Epithelial cell of proximal tubule (primary cell): ENCODE measurements around the gene TLR10. TPM values are rescaled to one million over a fixed set of nuclear protein-coding genes. Genes with fewer than 3 reads are reported as not detected.

Experiments used
- DNase-seq: peaks from one replicate; pipeline ENCODE4 v3.0.0-alpha.2; 2011; ENCODE audit warnings: low read depth
- H3K4me3 ChIP-seq: 2 replicates; pipeline ENCODE4 v1.5.1; 2011; ENCODE audit warnings: low read depth, mild to moderate bottlenecking, low read length
- CTCF ChIP-seq: conservative IDR thresholded peaks from 2 replicates; pipeline ENCODE4 v1.5.1; 2012; ENCODE audit warnings: low read depth, mild to moderate bottlenecking, low read length
- total RNA-seq: library from RNA; depleted of rRNA; stranded (reverse); fragments of >200 nt; gene quantifications from 2 replicates; pipeline ENCODE4 v1.2.3, GENCODE V29; 2015

TLR10 gene
- total RNA-seq, 1 donor from 2014 or later: not detected

DNA sequence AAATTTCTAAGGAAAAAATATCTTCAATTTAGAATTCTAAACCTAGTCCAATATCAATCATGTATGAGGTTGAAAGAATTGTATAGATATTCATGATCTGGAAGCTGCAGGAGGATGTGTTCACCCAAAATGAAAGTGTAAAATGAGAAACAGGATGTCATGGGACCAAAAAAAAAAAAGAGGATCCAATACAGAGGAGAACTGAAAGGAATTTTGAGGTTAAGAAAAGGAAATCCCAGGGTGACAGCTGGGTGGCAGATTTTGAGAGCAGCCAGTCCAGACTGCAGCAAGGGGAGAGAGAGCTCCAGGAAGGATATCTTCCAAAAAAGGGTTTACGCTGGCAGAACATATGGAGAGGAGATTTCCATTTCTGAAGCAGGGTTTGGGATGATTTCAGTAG lies 38.9 kb downstream of the TLR10 start:
- no peak for TF ChIP-seq CTCF
- H3K4me3 ChIP-seq: no peak overlapping the region
- DNase-seq: no peak

- no peak for DNase-seq
- no peak overlapping the region for H3K4me3 ChIP-seq
- TF ChIP-seq CTCF: no peak
Measured at GRCh38 chr4:38740303-38740702, 42.5 kb downstream of the TLR10 start.

DNA sequence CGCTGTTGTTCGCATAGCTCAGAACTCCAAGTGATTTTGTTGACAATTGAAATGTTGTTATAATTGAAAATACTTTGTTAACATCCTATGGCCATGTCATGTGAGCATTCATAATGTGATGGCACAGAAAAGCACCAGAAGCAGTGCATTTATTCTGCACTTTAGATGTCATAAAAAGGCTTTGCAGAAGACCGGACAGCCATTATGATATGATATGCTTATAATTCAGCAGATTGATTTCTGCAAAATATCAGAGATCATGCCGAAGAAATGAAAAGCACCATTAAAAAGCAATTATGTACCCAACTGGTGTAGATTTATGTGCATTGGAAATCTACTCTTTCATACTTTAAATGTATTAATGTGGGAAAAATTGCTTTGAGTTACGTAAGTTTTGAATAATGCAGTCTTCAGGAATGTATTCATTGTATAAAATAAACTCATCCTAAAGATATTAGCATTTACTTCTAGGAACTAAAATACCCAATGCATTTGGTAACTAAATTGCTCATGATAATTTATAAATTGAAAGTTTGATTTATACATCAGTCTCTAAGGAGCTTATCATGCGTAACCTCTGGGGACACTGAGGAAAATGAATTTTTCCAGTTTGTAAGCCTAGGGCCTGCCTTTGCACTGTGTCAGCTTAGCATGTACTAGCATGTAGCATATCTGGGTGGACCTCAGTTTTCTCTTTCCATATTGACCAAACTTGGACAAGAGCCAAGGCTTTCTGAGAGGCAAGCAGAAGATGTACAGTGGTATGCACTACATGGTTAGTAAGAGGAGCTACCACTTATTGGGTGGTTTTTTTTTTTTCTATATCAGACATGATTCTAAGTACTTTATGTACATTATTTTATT lies 43.6 kb downstream of the TLR10 start:
- no peak for DNase-seq
- no peak overlapping the region for H3K4me3 ChIP-seq
- TF ChIP-seq CTCF: no peak

DNA sequence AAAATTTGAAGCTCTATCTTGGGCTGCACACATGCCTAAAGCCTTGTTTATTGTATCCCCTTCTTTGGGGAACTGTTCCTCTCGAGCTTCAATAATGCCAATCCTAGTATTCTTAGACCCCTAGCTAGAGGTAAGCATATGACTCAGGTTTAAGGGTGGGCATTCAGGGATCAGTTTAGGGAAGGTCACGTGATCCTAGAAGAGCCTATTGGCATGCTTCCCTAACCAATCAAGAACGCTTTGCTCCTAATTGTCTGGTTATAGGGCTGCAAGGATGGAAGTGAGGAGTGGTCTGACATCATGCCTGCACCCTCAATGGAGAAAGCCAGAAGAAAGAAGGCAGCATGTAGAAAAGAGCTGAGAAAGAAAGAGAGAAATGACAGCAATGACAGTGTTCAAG lies 46.9 kb downstream of the TLR10 start:
- no peak for DNase-seq
- no peak for TF ChIP-seq CTCF

DNA sequence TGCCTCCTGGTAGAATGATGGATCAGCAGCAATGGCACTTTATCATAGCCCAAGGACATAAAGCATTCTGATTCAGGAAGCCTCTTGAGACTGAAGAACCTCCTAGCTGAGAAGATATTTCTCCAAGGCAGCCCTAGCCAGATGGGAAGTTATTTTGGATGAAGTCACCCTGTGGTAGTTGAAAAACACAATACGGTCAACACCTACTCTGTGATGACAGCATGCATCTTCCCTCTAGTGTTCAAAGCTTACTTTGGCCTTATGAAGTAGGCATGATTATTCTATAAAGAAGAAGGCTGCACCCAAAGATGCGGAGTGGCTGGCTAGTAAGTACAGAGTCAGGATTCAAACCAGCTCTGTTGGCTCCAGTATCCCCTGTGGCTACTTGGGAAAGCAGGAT lies 47.9 kb downstream of the TLR10 start:
- H3K4me3 ChIP-seq: no peak overlapping the region
- DNase-seq: no peak
- no peak for TF ChIP-seq CTCF

More for the DNA sequence above, 46.9 kb downstream of the TLR10 start:
- H3K4me3 ChIP-seq: no peak overlapping the region

DNA sequence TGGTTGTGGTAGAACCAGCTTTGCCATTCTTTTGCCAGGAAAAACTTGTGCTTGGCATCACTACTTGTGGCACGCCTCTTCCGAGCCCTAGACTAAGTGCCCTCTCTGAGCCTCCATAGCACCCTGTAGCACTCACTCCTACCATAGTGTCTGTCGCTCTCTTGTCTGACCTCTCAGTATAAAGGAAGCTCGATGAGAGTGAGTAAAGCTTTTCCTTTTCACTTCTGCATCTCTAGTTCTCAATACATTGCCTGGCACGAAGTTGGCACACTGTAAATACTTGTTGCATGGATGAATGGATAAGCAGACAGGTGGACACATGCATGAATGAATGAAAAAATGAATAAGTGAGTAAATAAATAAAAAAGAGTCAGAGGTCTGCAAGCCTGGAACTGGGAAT lies 48.3 kb downstream of the TLR10 start:
- no peak for DNase-seq

More for the DNA sequence above, 48.3 kb downstream of the TLR10 start:
- no peak for TF ChIP-seq CTCF
- no peak overlapping the region for H3K4me3 ChIP-seq
